Lung (tissue), 12 donors: Measurements from ENCODE around the gene BET1L. TPM values are rescaled to one million over a fixed set of nuclear protein-coding genes. Genes with fewer than 3 reads are reported as not detected.

ENCODE experiments used
- ATAC-seq: fragments of 200-7000 bp; cut with Tn5 transposase; one replicate; pipeline ENCODE4 v1.9.1; 2020; ENCODE audit warnings: moderate number of reproducible peaks; ENCODE audit not compliant: insufficient read depth, low FRiP score
- DNase-seq, 3 donors: peaks; one replicate each; pipeline ENCODE4 v3.0.0-alpha.2; 2013 to 2017
- H3K27ac ChIP-seq, 2 donors: one replicate each; pipeline ENCODE4 v1.5.1; 2013; ENCODE audit warnings: mild to moderate bottlenecking in 2 of 2, moderate library complexity in 2 of 2, control low read depth in 1 of 2, inconsistent platforms in 1 of 2, low read depth in 1 of 2, low read length in 1 of 2
- H3K27me3 ChIP-seq, 3 donors: one replicate each; pipeline ENCODE4 v1.5.1; 2013; ENCODE audit warnings: low read length in 2 of 3; ENCODE audit not compliant: control insufficient read depth in 3 of 3, insufficient read depth in 3 of 3
- H3K36me3 ChIP-seq, 4 donors: one replicate each; pipeline ENCODE4 v1.5.1; 2013; ENCODE audit warnings: low read length in 4 of 4, mild to moderate bottlenecking in 1 of 4, moderate library complexity in 1 of 4; ENCODE audit not compliant: control insufficient read depth in 4 of 4, insufficient read depth in 4 of 4
- H3K4me1 ChIP-seq, 5 donors: one replicate each; pipeline ENCODE4 v1.5.1; 2013; ENCODE audit warnings: low read length in 5 of 5, mild to moderate bottlenecking in 2 of 5, moderate library complexity in 1 of 5; ENCODE audit not compliant: control insufficient read depth in 5 of 5, insufficient read depth in 5 of 5
- H3K4me3 ChIP-seq: one replicate; pipeline ENCODE4 v1.5.1; 2013; ENCODE audit warnings: mild to moderate bottlenecking, control low read depth, moderate library complexity
- H3K9ac ChIP-seq, 2 donors: one replicate each; pipeline ENCODE4 v1.5.1; 2013; ENCODE audit warnings: low read length in 2 of 2, control low read depth in 1 of 2; ENCODE audit not compliant: insufficient read depth in 1 of 2
- H3K9me3 ChIP-seq, 4 donors: one replicate each; pipeline ENCODE4 v1.5.1; 2013; ENCODE audit warnings: low read length in 3 of 4, mild to moderate bottlenecking in 1 of 4, moderate library complexity in 1 of 4; ENCODE audit not compliant: control insufficient read depth in 4 of 4, insufficient read depth in 3 of 4
- CTCF ChIP-seq: IDR thresholded peaks from 2 replicates; pipeline ENCODE4 v1.5.1; 2012; ENCODE audit warnings: mild to moderate bottlenecking; ENCODE audit errors: control extremely low read depth, extremely low read depth
- WGBS, 2 donors: extraction: QIAGEN DNeasy Blood & Tissue Kit; methylation state at CpG; one replicate each; pipeline ENCODE4 v1.1.7; 2013; 5-methylcytosine and 5-hydroxymethylcytosine counted together
- polyA plus RNA-seq, 2 donors: library from polyadenylated mRNA; stranded (reverse); fragments of 200-250 nt; gene quantifications; one replicate each; pipeline ENCODE4 v1.2.1, GENCODE V29; 2013
- total RNA-seq, 2 donors: library from RNA; depleted of rRNA in 1 of 2; stranded (reverse); fragments of >200 nt in 1 of 2; gene quantifications; one replicate each; pipeline ENCODE4 v1.2.1, GENCODE V29; 2014 to 2021
- donor health status: control.
- donor health status: control.
- donor health status: Bipolar disorder and iron deficiency.
- donor health status: healthy.
- donor health status: DM: yes; HTN: yes; CAD: no.

The BET1L gene
- total and polyA plus RNA-seq, 4 donors: 29.7 to 58.7 (median 40.0) TPM

- Histone ChIP-seq H3K27ac (no peak overlapping the region), H3K4me3 (no peak overlapping the region), H3K36me3 (peaks cover 14 to 46% (median 27%) of the 10 kb centered on the region in 4 donors), H3K4me1 (peaks cover 0 to 9% (median 4%) of the 10 kb centered on the region in 5 donors), H3K9me3 (no peaks in the 10 kb centered on the region), H3K27me3 (no peaks in the 10 kb centered on the region), H3K9ac (no peak overlapping the region)
- no peak for TF ChIP-seq CTCF
- 85 to 87% methylated on average over 10 of the region's 10 CpGs for WGBS, 2 donors
- ATAC-seq (no peak), DNase-seq (no peak)
Observed at GRCh38 chr11:251550-251949, 44.4 kb upstream of the BET1L start.

- Histone ChIP-seq H3K9me3 (no peaks in the 10 kb centered on the region), H3K27me3 (no peaks in the 10 kb centered on the region), H3K27ac (no peak overlapping the region), H3K4me1 (peaks cover 0 to 9% (median 3%) of the 10 kb centered on the region in 5 donors), H3K9ac (no peak overlapping the region), H3K4me3 (no peak overlapping the region), H3K36me3 (peaks cover 21 to 50% (median 31%) of the 10 kb centered on the region in 4 donors)
- 82 to 85% methylated on average over 10 of the region's 10 CpGs for WGBS, 2 donors
- ATAC-seq (no peak), DNase-seq (peak; percentile 41 to 56 (median 53))
- peak; percentile 60 for TF ChIP-seq CTCF
Observed at GRCh38 chr11:250740-251299, 43.6 kb upstream of the BET1L start.

DNA sequence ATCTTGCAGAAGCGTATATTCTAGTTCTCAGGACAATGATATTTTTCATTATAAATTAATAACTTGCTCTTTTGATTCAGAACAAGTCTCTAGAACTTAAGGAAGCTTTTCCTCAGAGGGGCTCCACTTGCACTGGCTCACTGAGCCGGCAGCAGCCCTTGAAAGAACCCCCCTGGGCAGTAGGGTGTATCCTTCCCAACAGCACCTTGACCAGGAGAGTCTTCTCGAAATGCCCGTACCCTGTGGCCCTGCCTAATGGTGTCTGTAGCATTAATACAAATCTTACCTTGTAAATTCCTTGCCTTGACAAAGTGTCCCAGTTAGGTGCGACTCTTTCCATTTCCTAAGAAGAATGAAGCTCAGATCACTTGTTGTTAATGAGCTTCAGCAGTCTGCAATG lies 43.1 kb upstream of the BET1L start:
- no peaks in the 10 kb centered on the region for H3K9me3 ChIP-seq
- no peaks in the 10 kb centered on the region for H3K27me3 ChIP-seq
- 88 to 96% methylated on average over 5 of the region's 5 CpGs for WGBS, 2 donors
- peaks cover 0 to 9% (median 0%) of the 10 kb centered on the region in 5 donors for H3K4me1 ChIP-seq
- H3K4me3 ChIP-seq: no peak overlapping the region
- ATAC-seq (no peak), DNase-seq (no peak)
- H3K27ac ChIP-seq: no peak overlapping the region
- no peak for TF ChIP-seq CTCF
- H3K36me3 ChIP-seq: peaks cover 24 to 53% (median 36%) of the 10 kb centered on the region in 4 donors
- no peak overlapping the region for H3K9ac ChIP-seq

GRCh38 chr11:249062-249461 lies 41.9 kb upstream of the BET1L start:
- Histone ChIP-seq H3K27me3 (no peaks in the 10 kb centered on the region), H3K27ac (no peak overlapping the region), H3K9me3 (no peaks in the 10 kb centered on the region), H3K4me3 (no peak overlapping the region), H3K9ac (no peak overlapping the region), H3K4me1 (peaks cover 0 to 5% (median 0%) of the 10 kb centered on the region in 5 donors), H3K36me3 (peaks cover 25 to 57% (median 42%) of the 10 kb centered on the region in 4 donors)
- 80 to 84% methylated on average over 8 of the region's 8 CpGs for WGBS, 2 donors
- no peak for DNase-seq
- no peak for TF ChIP-seq CTCF
- no peak for ATAC-seq
